Epithelial cell of esophagus (primary cell): Measurements from ENCODE around the gene OR4N2.
"Not testable (repeated sequence)": the region's sequence is repeated elsewhere in the genome, so short reads cannot be mapped to it uniquely, and the experiment has no call there.

ENCODE experiments used
- DNase-seq: peaks from one replicate; pipeline ENCODE4 v3.0.0; 2010; ENCODE audit warnings: low read depth
- H3K4me3 ChIP-seq: 2 replicates; pipeline ENCODE4 v1.5.1; 2011; ENCODE audit warnings: mild to moderate bottlenecking, low read length, control low read depth
- CTCF ChIP-seq: IDR thresholded peaks from 2 replicates; pipeline ENCODE4 v1.5.1; 2011; ENCODE audit warnings: low read depth, mild to moderate bottlenecking, low read length, control low read depth, inconsistent platforms; ENCODE audit not compliant: insufficient read depth; ENCODE audit errors: missing control alignments

OR4N2 gene

GRCh38 chr14:19828314-19828713 is 24.7 kb downstream of the OR4N2 start:
- no peak overlapping the region for H3K4me3 ChIP-seq
- DNase-seq: no peak
- TF ChIP-seq CTCF: no peak

- DNase-seq, H3K4me3 ChIP-seq: not testable (repeated sequence)
Measured at GRCh38 chr14:19834203-19834848, 30.8 kb downstream of the OR4N2 start.

GRCh38 chr14:19838433-19838832 is 34.9 kb downstream of the OR4N2 start:
- TF ChIP-seq CTCF: no peak
- no peak overlapping the region for H3K4me3 ChIP-seq
- no peak for DNase-seq

GRCh38 chr14:19851365-19851764 is 47.8 kb downstream of the OR4N2 start:
- H3K4me3 ChIP-seq: no peak overlapping the region
- DNase-seq: peak; percentile 3
- TF ChIP-seq CTCF: no peak

GRCh38 chr14:19866061-19866669 is 62.6 kb downstream of the OR4N2 start:
- not testable (repeated sequence) for DNase-seq, H3K4me3 ChIP-seq

- H3K4me3 ChIP-seq: no peak overlapping the region
- DNase-seq: no peak
- no peak for TF ChIP-seq CTCF
Measured at GRCh38 chr14:19873178-19873577, 69.6 kb downstream of the OR4N2 start.

GRCh38 chr14:19874842-19875241 is 71.3 kb downstream of the OR4N2 start, which contains the start of gene OR4K2:
Gene OR4K2 (plus strand): TSS chr14:19875142. CDS start chr14:19876268, 1,126 bp downstream.
- DNase-seq: no peak
- H3K4me3 ChIP-seq: no peak within 1 kb of the TSS
- no peak for TF ChIP-seq CTCF

- no peak overlapping the region for H3K4me3 ChIP-seq
- peak; percentile 10 for DNase-seq
- TF ChIP-seq CTCF: peak; percentile 9
Measured at GRCh38 chr14:19878029-19878642, 74.6 kb downstream of the OR4N2 start.
